ENCODE measurements around the gene ZNF891.

ZNF891 gene
- 16.3 to 59.4 (median 41.2) reads per million in 3 experiments for total RNA-seq

- DNase-seq: peak; percentile 96
Observed at GRCh38 chr12:133130038-133130807, at the start of gene ZNF891, which contains the start of gene ZNF10. TSS of gene ZNF891 (minus strand) at chr12:133130274. CDS start at chr12:133121918, 8,356 bp downstream. TSS of gene ZNF10 (plus strand) at chr12:133130627. CDS start at chr12:133144493, 13,866 bp downstream.

DNA sequence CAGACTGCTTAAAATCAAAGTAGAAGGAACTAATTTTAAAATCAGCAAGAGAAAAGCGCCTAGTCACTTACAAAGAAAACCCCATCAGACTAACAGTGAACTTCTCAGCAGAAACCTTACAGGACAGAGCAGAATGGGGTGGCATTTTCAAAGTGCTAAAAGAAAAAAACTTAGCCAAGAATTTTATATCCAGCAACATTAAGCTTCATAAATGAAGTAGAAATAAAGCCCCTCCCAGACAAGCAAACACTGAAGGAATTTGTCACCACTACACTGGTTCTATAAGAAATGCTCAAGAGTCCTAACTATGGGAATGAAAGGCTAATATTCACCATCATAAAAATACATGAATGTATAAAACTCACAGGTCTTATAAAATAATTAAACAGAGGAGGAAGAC lies 44.8 kb upstream of the ZNF891 start:
- DNase-seq: no peak

- DNase-seq: no peak
Observed at GRCh38 chr12:133172491-133172890, 42.4 kb upstream of the ZNF891 start.

DNA sequence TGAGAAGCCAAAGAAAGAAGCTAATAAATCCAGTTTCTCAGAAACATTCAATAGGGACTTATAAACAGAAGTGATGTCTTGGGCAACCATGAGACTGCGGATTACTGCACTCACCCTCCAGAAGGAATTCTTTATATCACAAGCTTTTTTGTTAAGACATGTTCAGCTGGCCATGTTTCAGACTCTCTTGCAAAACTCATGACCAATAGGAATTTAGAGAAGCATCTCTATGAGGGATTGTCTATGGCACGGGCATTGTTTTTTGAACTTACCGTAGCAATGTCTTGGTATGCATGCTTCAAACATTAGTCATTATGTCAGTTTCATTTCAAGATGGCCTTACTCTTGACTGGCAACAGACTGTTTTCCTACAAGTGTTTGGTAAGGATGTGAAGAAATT lies 35.7 kb upstream of the ZNF891 start:
- no peak for DNase-seq

DNA sequence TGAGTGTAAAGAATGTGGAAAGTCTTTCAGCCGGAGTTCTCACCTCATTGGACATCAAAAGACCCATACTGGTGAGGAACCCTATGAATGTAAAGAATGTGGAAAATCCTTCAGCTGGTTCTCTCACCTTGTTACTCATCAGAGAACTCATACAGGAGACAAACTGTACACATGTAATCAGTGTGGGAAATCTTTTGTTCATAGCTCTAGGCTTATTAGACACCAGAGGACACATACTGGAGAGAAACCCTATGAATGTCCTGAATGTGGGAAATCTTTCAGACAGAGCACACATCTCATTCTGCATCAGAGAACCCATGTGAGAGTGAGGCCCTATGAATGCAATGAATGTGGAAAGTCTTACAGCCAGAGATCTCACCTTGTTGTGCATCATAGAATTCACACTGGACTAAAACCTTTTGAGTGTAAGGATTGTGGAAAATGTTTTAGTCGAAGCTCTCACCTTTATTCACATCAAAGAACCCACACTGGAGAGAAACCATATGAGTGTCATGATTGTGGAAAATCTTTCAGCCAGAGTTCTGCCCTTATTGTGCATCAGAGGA lies 26.1 kb upstream of the ZNF891 start:
- no peak for DNase-seq

- no peak for DNase-seq
Observed at GRCh38 chr12:133145981-133146380, 15.9 kb upstream of the ZNF891 start.

DNA sequence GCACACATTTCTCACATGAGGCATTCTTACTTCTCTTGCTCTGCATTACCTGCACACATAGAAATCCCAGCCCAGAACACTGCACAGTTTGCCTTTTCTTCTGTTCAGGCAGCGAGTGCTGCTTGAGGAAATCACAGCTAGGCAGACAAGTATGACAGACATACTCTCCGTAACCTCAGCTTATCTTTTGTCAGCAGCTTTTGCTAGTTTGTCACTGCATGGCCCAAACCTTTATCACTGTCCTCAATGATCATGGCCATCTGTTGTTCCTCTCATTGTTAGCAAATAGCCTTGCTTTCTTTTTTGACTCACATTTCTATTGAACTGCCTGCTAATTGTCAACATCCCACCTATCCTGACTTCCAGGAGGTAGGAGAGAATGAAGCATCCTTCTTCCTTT lies 5.7 kb upstream of the ZNF891 start:
- DNase-seq: no peak

GRCh38 chr12:133130808-133131128 lies 694 bp upstream of the ZNF891 start:
- no peak for DNase-seq

- DNase-seq: no peak
Observed at GRCh38 chr12:133129368-133130037, 571 bp downstream of the ZNF891 start.

GRCh38 chr12:133124674-133125073 lies 5.4 kb downstream of the ZNF891 start:
- no peak for DNase-seq

- DNase-seq: no peak
Observed at GRCh38 chr12:133120385-133121191, 9.5 kb downstream of the ZNF891 start.

DNA sequence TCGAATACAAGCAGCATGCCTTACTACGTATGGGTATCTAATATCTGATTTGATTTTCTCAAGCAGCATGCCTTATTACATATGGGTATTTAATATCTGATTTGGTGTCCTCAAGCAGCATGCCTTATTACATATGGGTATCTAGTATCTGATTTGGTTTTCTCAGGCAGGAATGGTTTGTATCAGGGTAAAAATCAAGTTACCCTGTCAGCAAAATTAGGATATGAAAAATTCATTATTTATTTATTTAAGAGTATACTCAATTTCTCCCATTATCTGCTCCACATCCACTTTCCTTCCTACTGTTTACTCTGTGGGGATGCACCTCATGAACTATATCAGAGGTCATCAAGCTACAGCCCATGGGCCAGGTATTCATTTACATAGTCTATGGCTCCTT lies 21.9 kb downstream of the ZNF891 start:
- DNase-seq: no peak

DNA sequence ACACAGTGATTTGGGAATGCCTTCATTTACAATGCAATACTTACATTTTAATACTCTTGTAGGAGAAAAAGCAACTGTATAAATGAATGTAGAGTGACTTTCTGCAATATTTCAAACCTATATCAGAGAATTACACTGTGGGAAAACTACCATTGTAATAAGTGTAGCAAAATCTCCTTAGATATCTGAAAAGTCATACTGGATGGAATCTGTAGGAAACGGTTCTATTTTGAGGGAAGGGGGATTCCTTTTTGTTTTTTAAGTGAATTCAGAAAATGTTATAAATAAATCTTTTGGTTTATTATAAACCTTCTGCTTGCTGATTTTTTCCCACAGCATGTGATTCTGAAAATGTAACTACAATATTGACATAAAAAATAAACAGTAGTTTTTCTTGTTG lies 23.0 kb downstream of the ZNF891 start:
- no peak for DNase-seq

GRCh38 chr12:133106253-133106652 lies 23.8 kb downstream of the ZNF891 start:
- no peak for DNase-seq

GRCh38 chr12:133105620-133106019 lies 24.5 kb downstream of the ZNF891 start:
- no peak for DNase-seq

DNA sequence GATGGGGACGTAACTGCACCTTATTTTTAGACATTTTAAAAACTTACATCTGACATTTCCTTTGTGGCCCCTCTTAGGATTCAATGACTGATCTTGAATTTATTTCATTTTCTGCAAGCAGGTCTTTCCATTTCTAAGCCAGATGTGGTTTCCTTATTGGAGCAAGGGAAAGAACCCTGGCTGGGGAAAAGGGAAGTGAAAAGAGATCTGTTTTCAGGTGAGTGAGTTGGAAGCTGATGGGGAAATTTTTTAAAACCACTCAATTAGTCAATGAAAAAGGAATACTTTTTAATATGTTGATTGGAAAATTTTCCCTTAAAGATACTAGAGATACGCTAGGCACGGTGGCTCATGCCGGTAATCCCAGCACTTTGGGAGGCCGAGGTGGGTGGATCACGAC lies 46.7 kb downstream of the ZNF891 start:
- no peak for DNase-seq

DNA sequence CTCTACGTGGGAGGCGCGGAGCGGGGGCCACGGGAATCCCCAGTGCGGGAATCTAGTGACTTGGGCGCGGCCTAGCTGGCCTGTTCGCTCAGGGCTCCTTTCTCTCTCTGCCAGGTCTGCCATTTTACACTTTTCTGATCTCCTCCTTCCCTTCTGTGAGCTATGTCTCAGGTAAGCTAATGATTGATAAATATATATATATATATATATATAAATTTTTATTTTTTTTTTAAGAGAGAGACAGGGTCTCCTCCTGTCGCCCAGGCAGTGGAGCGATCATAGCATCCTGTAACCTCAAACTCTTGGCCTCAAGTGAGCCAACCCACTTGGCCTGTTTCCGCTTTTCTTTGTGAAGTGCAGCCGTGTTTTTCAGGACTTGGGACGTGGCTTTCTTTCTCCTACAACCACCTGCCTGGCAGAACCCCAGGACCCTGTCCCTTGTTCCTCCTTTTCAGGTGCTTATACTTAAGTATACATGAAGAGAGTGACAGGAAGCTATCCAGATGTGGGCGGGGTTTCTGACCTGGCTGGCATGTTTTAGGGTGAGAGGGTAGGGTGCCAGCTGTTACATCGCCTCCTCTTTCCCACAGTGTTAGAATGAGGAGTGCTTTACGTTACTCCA lies 48.8 kb downstream of the ZNF891 start:
- no peak for DNase-seq

DNA sequence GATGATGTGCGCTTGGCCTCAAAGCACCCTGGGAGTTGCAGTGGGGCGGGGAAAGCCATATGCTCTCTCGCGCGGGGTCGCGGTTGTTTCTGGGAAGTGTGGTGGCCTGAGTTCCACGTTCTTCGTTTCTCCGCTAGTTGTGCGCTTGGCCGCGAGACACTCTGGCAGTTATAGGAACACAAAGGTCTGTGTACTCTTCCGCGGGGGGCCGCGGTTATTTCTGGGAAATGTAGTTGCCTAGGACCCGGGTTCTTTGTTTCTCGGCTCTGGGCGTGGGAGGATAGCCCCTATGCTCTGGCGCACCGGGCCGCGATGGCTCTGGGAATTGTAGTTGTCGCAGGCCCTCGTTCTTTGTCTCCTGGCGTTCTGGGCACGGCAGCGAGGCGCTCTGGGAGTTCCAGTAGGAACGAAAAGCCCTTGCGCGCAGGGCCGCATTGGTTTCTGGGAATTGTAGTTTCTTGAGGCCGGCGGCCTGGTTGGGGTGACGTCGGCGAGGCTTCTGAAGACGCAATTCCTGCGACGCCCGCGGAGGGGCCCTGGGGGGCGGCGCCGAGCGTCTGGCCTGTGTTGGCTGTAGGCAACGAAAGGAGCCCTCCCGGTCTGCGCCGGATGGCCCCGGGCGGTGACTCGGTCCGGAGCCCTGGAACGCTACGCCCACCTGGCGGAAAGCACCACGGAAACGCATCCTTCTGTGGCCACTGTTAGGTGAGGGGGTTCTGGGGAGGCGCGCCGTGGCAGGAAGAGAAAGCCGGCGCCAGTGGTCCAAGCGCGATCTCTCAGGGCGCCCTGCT lies 49.5 kb downstream of the ZNF891 start, which contains the start of gene ZNF140:
TSS of gene ZNF140 (plus strand) at position 556 of the 791 bp plus-strand sequence. CDS start 398 bp downstream, outside the sequence.
- DNase-seq: peak; percentile 96

GRCh38 chr12:133080026-133080367 lies 50.1 kb downstream of the ZNF891 start:
- peak; percentile 98 for DNase-seq

GRCh38 chr12:133073836-133074235 lies 56.2 kb downstream of the ZNF891 start:
- no peak for DNase-seq

GRCh38 chr12:133063556-133063955 lies 66.5 kb downstream of the ZNF891 start:
- no peak for DNase-seq

DNA sequence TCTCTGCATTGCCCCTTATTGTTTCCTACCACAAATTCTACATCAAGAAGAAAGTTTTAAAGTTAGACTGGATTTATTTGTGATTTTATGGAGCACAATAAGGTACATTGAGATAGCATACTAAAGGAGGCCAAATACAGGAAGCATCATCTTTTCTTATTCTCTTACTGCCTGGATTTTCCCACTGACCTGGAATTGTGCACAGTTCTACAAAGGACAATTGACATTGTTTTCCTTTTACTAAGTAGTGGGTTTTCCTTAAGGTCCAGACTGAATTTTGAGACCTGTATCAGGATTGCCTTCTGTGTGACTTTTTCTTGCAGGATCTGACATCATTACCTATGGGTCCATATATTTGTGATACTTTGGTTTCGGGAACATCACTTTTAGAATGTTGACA lies 68.1 kb downstream of the ZNF891 start:
- no peak for DNase-seq
